ENCODE results near the gene PRKG1.
"Not testable (repeated sequence)": the region's sequence is repeated elsewhere in the genome, so short reads cannot be mapped to it uniquely, and the experiment has no call there.

- not testable (repeated sequence) for TF ChIP-seq CTCF (IDR thresholded peaks at IDR 0.05); ZFX (IDR thresholded peaks at IDR 0.05; ENCODE audit: borderline replicate concordance)
These were observed 506.9 kb downstream of the PRKG1 start for GRCh38 chr10:51581196-51581595.
